GM12878 (cell line): ENCODE measurements around the gene FOSB. TPM values are rescaled to one million over a fixed set of nuclear protein-coding genes. Genes with fewer than 3 reads are reported as not detected.
A peak's percentile ranks its signal among the peaks of the same experiment; 100 is the strongest.

ENCODE experiments used
- ATAC-seq: fragments of 200-7000 bp; cut with Tn5 transposase; 3 replicates; pipeline ENCODE4 v1.9.1; 2020; ENCODE audit warnings: mild to moderate bottlenecking, moderate library complexity
- BruUV-seq: library from RNA; stranded (reverse); fragments of 400-500 nt; replicated peaks from 2 replicates; lab custom pipeline; 2021; lab: Mats Ljungman, UMichigan
- CTCF ChIA-PET: fragments of 300-600 bp; sonication (Branson Sonifier 250); formaldehyde crosslinking; extraction: SDS; loops from one replicate; lab custom pipeline; 2021; ENCODE audit warnings: inconsistent platforms; lab: Yijun Ruan, JAX
- POLR2A ChIA-PET: fragments of 350-600 bp; formaldehyde crosslinking; extraction: SDS; loops from one replicate; lab custom pipeline; 2021; ENCODE audit warnings: inconsistent platforms; lab: Charles Lee
- RAD21 ChIA-PET: fragments of 300-600 bp; sonication (Branson Sonifier 250); formaldehyde crosslinking; loops from one replicate; lab custom pipeline; 2023; ENCODE audit warnings: antibody characterized with exemption; ENCODE audit not compliant: unreplicated experiment; lab: Charles Lee
- SMC1A ChIA-PET: fragments of 300-600 bp; sonication (Branson Sonifier 250); formaldehyde crosslinking; loops from one replicate; lab custom pipeline; 2023; ENCODE audit not compliant: unreplicated experiment, uncharacterized antibody; lab: Charles Lee
- DNase-seq: peaks from one replicate; pipeline ENCODE4 v3.0.0-alpha.2; 2011; ENCODE audit warnings: low read depth, low spot score
- FAIRE-seq: peaks from 3 replicates; lab custom pipeline; 2011; peaks lifted over from hg19 to GRCh38; lab: Jason Lieb, UNC
- H2AFZ ChIP-seq: 2 replicates; pipeline ENCODE4 v1.6.0; 2011; ENCODE audit warnings: low read depth, low read length, control low read depth; ENCODE audit not compliant: control insufficient read depth
- H3K27ac ChIP-seq: 2 replicates; pipeline ENCODE4 v1.5.1; 2011; ENCODE audit warnings: control low read depth; ENCODE audit not compliant: control insufficient read depth, insufficient read depth
- H3K27me3 ChIP-seq, 2 experiments: replicated peaks in 1 of 2; 2 replicates each; pipeline versions ENCODE4 v1.6.0 to v1.6.1; 2011; ENCODE audit warnings: low read length in 1 of 2; ENCODE audit not compliant: control insufficient read depth in 2 of 2, insufficient read depth in 2 of 2
- H3K36me3 ChIP-seq, 2 experiments: 2 replicates each; pipeline ENCODE4 v1.5.1; 2011; ENCODE audit warnings: low read length in 1 of 2; ENCODE audit not compliant: control insufficient read depth in 2 of 2, insufficient read depth in 2 of 2
- H3K4me1 ChIP-seq: 2 replicates; pipeline ENCODE4 v1.6.1; 2011; ENCODE audit warnings: mild to moderate bottlenecking, low read length, moderate library complexity, mixed read lengths; ENCODE audit not compliant: control insufficient read depth, insufficient read depth
- H3K4me2 ChIP-seq: 2 replicates; pipeline ENCODE4 v1.6.0; 2011; ENCODE audit warnings: control low read depth; ENCODE audit not compliant: control insufficient read depth, insufficient read depth
- H3K4me3 ChIP-seq: fragments of 200-600 bp; sonication (generic); 2 replicates; pipeline ENCODE4 v1.5.1; 2016
- H3K79me2 ChIP-seq: 2 replicates; pipeline ENCODE4 v1.6.0; 2011; ENCODE audit warnings: low read length; ENCODE audit not compliant: control insufficient read depth, insufficient read depth
- H3K9ac ChIP-seq: 2 replicates; pipeline ENCODE4 v1.8.0; 2011; ENCODE audit warnings: low read length, control low read depth, mixed read lengths; ENCODE audit not compliant: control insufficient read depth, insufficient read depth
- H3K9me3 ChIP-seq: replicated peaks from 3 replicates; pipeline ENCODE4 v1.5.1; 2011; ENCODE audit warnings: mild to moderate bottlenecking, low read length; ENCODE audit not compliant: control insufficient read depth, insufficient read depth
- H4K20me1 ChIP-seq: 2 replicates; pipeline ENCODE4 v1.6.0; 2011; ENCODE audit not compliant: control insufficient read depth, insufficient read depth
- TBL1XR1 ChIP-seq: IDR thresholded peaks from 2 replicates; pipeline ENCODE4 v1.6.1; 2012; ENCODE audit warnings: low read depth, low read length, improper control_type of control experiment
- ZZZ3 ChIP-seq: IDR thresholded peaks from 2 replicates; pipeline ENCODE4 v1.6.1; 2011; ENCODE audit warnings: low read depth; ENCODE audit not compliant: control insufficient read depth, insufficient read length
- WGBS: methylation state at CpG from one replicate; pipeline ENCODE4 v1.1.6; 2016; ENCODE audit warnings: low lambda C conversion rate; ENCODE audit not compliant: insufficient replicate concordance, insufficient coverage; ENCODE audit errors: missing lambda C conversion rate; 5-methylcytosine and 5-hydroxymethylcytosine counted together
- in situ Hi-C: fragments of 300-500 bp; cut with MboI; formaldehyde crosslinking; loops from 9 replicates; pipeline ENCODE4 v1.14.3; 2018; ENCODE audit warnings: mixed read lengths
- intact Hi-C: fragments of 100-400 bp; cut with micrococcal nuclease; formaldehyde crosslinking; loops from one replicate; pipeline ENCODE4 v1.14.2; 2022; ENCODE audit not compliant: unreplicated experiment
- microRNA-seq: library from miRNA; unstranded; fragments of <30 nt; microRNA quantifications from one replicate; pipeline ENCODE4, GENCODE V29; 2018
- polyA plus RNA-seq, 11 experiments: library from polyadenylated mRNA; depleted of rRNA in 4 of 11; unstranded in 6 of 11; stranded (reverse) in 5 of 11; fragments of >200 nt; fragmentation: Nextera tagmentation in 4 of 11; fragmentation: Illumina TruSeq in 1 of 11; extraction: Ambion mirVana in 4 of 11; extraction: Trizol in 1 of 11; gene quantifications; 1 replicate in 1 of 11; 2 replicates in 10 of 11; pipeline versions ENCODE4 v1.2.1 to v1.2.3, GENCODE V29; 2011 to 2016; ENCODE audit warnings: inconsistent platforms in 2 of 11, missing spikeins in 2 of 11, low read depth in 1 of 11
- small RNA-seq: library from RNA; depleted of rRNA; stranded (forward); fragments of <200 nt; gene quantifications from one replicate; pipeline ENCODE3, GENCODE V24; 2014
- total RNA-seq, 4 experiments: library from RNA; depleted of rRNA in 3 of 4; stranded (reverse); fragments of >200 nt in 3 of 4; fragmentation: Illumina TruSeq in 1 of 4; extraction: Trizol in 1 of 4; gene quantifications; 2 replicates each; pipeline versions ENCODE4 v1.2.1 to v1.2.3, GENCODE V29; 2013 to 2021
- TF ChIP-seq, protein P1 (sequence below): IDR thresholded peaks from 2 replicates; pipeline ENCODE4 v1.6.1; 2011; ENCODE audit warnings: low read depth, low read length, improper control_type of control experiment, borderline replicate concordance
- TF ChIP-seq, protein P2 (sequence below): fragments of 450-650 bp; IDR thresholded peaks from 2 replicates; pipeline ENCODE4 v1.6.1; 2016; ENCODE audit warnings: mild to moderate bottlenecking

FOSB gene
- total and polyA plus RNA-seq, 10 of the 15 experiments (the other 5 are each of a cell fraction or from before 2014, with no cell fraction given) = 0.06 to 0.56 (median 0.26) TPM

DNA sequence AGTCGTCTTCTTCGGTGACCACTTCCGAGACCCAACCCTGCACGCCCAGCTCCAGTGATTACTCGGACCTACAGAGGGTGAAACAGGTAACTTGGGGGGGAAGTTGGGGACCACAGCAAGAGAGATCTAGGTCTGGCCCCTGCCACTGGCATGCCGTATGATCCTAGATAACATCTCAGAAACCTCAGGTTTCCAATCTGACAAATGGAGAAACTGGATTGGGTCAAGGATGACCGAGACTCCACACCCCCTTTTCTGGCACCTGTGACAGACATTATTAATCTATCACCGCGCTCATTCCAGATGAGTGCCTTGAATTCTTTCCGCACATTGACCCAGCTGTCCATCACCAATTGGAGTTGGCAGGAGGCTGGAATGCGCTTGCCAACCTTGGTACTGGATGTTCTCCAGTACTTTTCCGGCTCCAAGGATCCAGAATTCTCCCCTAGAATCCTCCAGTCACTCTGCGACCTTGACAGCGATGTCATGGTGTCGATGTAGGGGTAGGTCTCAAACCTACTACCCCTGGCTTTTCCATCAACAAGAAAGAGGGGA is 56.9 kb downstream of the FOSB start:
- Histone ChIP-seq H3K4me2 (no peak overlapping the region), H3K9me3 (no peaks in the 10 kb centered on the region), H3K27ac (no peak overlapping the region), H3K27me3 (no peaks in the 10 kb centered on the region), H3K9ac (no peak overlapping the region), H4K20me1 (peaks cover 5% of the 10 kb centered on the region), H3K79me2 (no peaks in the 10 kb centered on the region), H3K4me3 (no peak overlapping the region), H3K4me1 (peaks cover 10% of the 10 kb centered on the region; the same call in 1 of the 2 replicates), H3K36me3 (peaks cover 34 to 39% of the 10 kb centered on the region in 2 experiments), H2AFZ (no peak overlapping the region)
- no peak for FAIRE-seq
- intact Hi-C loops = loop anchor here (5.0 kb wide), 1 partner anchor 38 kb away; no protein-coding TSS in a partner anchor
- ATAC-seq = no peak
- TF ChIP-seq, protein P1, sequence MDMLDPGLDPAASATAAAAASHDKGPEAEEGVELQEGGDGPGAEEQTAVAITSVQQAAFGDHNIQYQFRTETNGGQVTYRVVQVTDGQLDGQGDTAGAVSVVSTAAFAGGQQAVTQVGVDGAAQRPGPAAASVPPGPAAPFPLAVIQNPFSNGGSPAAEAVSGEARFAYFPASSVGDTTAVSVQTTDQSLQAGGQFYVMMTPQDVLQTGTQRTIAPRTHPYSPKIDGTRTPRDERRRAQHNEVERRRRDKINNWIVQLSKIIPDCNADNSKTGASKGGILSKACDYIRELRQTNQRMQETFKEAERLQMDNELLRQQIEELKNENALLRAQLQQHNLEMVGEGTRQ = no peak
- TF ChIP-seq, protein P2, sequence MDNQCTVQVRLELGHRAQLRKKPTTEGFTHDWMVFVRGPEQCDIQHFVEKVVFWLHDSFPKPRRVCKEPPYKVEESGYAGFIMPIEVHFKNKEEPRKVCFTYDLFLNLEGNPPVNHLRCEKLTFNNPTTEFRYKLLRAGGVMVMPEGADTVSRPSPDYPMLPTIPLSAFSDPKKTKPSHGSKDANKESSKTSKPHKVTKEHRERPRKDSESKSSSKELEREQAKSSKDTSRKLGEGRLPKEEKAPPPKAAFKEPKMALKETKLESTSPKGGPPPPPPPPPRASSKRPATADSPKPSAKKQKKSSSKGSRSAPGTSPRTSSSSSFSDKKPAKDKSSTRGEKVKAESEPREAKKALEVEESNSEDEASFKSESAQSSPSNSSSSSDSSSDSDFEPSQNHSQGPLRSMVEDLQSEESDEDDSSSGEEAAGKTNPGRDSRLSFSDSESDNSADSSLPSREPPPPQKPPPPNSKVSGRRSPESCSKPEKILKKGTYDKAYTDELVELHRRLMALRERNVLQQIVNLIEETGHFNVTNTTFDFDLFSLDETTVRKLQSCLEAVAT = peak; percentile 68
- no peak for TF ChIP-seq TBL1XR1
- no peak for TF ChIP-seq ZZZ3
- RAD21 ChIA-PET = interaction anchor here (0.9 kb wide), 1 partner anchor 46 kb away, joined by 3 read pairs; no protein-coding TSS in a partner anchor
- CTCF ChIA-PET = interaction anchor here (0.8 to 3.0 kb wide), 4 partner anchors 33 to 119 kb away, joined by 4 to 11 read pairs (median 5); no protein-coding TSS in a partner anchor
- SMC1A ChIA-PET = interaction anchor here (0.9 to 1.1 kb wide), 2 partner anchors 12 to 33 kb away, joined by 3 read pairs; no protein-coding TSS in a partner anchor
- no peak for DNase-seq
- in situ Hi-C loops = loop anchor here (10.0 kb wide), 1 partner anchor 120 kb away; no protein-coding TSS in a partner anchor
- BruUV-seq = no TSS peak
- POLR2A ChIA-PET = interaction anchor here (0.6 kb wide), 1 partner anchor 114 kb away, joined by 3 read pairs; the partner anchor contains the start of gene EML2
- WGBS = 95% methylated on average over 15 of the region's 15 CpGs

Small RNA genes within 50 kb of the gene (microRNA-seq; reads per million reads assigned to microRNA genes)
- gene MIR6088 = not detected

Small RNA genes within 50 kb of the gene (small RNA-seq; reads per million reads assigned to genes)
- gene MIR6088 = not detected

Other genes starting within 250 kb of the FOSB start
Only the 7 nearest of the 17 such genes appear.
- 16.9 and 18.8 TPM in 2 replicates for gene ERCC2, start 97.4 kb upstream of the FOSB start, total RNA-seq (2014; rRNA removed)
- gene ERCC2, start 97.4 kb upstream of the FOSB start, total RNA-seq (2014; rRNA removed; fragmentation: Illumina TruSeq; extraction: Trizol) = 7.5 and 7.7 TPM in 2 replicates
- 38.7 and 40.1 TPM in 2 replicates for gene ERCC2, start 97.4 kb upstream of the FOSB start, total RNA-seq (2021)
- gene ERCC2, start 97.4 kb upstream of the FOSB start, polyA plus RNA-seq (2011; rRNA removed) = 7.4 and 27.2 TPM in 2 replicates
- 7.6 and 20.5 TPM in 2 replicates for gene ERCC2, start 97.4 kb upstream of the FOSB start, polyA plus RNA-seq (2014; fragmentation: Illumina TruSeq; extraction: Trizol)
- 1 to 10 TPM; 1.3 to 2.4 TPM for gene ERCC2, start 97.4 kb upstream of the FOSB start, polyA plus RNA-seq (2014; fragmentation: Nextera tagmentation; extraction: Ambion mirVana)
- gene ERCC2, start 97.4 kb upstream of the FOSB start, polyA plus RNA-seq (2014; rRNA removed) = 20.6 and 24.9 TPM in 2 replicates
- 10 to 100 TPM in 1 of 2 experiments, 1 to 10 TPM in 1; 9.8 to 12.5 TPM for gene ERCC2, start 97.4 kb upstream of the FOSB start, polyA plus RNA-seq (2016; fragmentation: Nextera tagmentation; extraction: Ambion mirVana)
- gene PPP1R13L, start 62.9 kb upstream of the FOSB start, total RNA-seq (2014; rRNA removed) = 1.8 and 2.5 TPM in 2 replicates
- 1.2 and 1.3 TPM in 2 replicates for gene PPP1R13L, start 62.9 kb upstream of the FOSB start, total RNA-seq (2014; rRNA removed; fragmentation: Illumina TruSeq; extraction: Trizol)
- gene PPP1R13L, start 62.9 kb upstream of the FOSB start, total RNA-seq (2021) = 10.0 and 11.0 TPM in 2 replicates
- 2.3 and 2.4 TPM in 2 replicates for gene PPP1R13L, start 62.9 kb upstream of the FOSB start, polyA plus RNA-seq (2011; rRNA removed)
- 3.0 and 3.3 TPM in 2 replicates for gene PPP1R13L, start 62.9 kb upstream of the FOSB start, polyA plus RNA-seq (2014; fragmentation: Illumina TruSeq; extraction: Trizol)
- 1 to 10 TPM in 1 of 2 experiments, under 1 TPM in 1; 0.40 to 1.9 TPM for gene PPP1R13L, start 62.9 kb upstream of the FOSB start, polyA plus RNA-seq (2014; fragmentation: Nextera tagmentation; extraction: Ambion mirVana)
- gene PPP1R13L, start 62.9 kb upstream of the FOSB start, polyA plus RNA-seq (2014; rRNA removed) = 4.4 and 4.7 TPM in 2 replicates
- gene PPP1R13L, start 62.9 kb upstream of the FOSB start, polyA plus RNA-seq (2016; fragmentation: Nextera tagmentation; extraction: Ambion mirVana) = 1 to 10 TPM; 2.4 to 2.6 TPM
- 18.4 and 30.9 TPM in 2 replicates for gene POLR1G, start 61.4 kb upstream of the FOSB start, total RNA-seq (2014; rRNA removed)
- 19.5 and 23.2 TPM in 2 replicates for gene POLR1G, start 61.4 kb upstream of the FOSB start, total RNA-seq (2014; rRNA removed; fragmentation: Illumina TruSeq; extraction: Trizol)
- 18.8 TPM in 2 replicates for gene POLR1G, start 61.4 kb upstream of the FOSB start, total RNA-seq (2021)
- 3.1 and 5.0 TPM in 2 replicates for gene POLR1G, start 61.4 kb upstream of the FOSB start, polyA plus RNA-seq (2011; rRNA removed)
- 13.3 and 22.1 TPM in 2 replicates for gene POLR1G, start 61.4 kb upstream of the FOSB start, polyA plus RNA-seq (2014; fragmentation: Illumina TruSeq; extraction: Trizol)
- gene POLR1G, start 61.4 kb upstream of the FOSB start, polyA plus RNA-seq (2014; fragmentation: Nextera tagmentation; extraction: Ambion mirVana) = 1 to 10 TPM; 2.0 to 5.4 TPM
- 17.4 and 24.4 TPM in 2 replicates for gene POLR1G, start 61.4 kb upstream of the FOSB start, polyA plus RNA-seq (2014; rRNA removed)
- 10 to 100 TPM; 23.2 to 24.3 TPM for gene POLR1G, start 61.4 kb upstream of the FOSB start, polyA plus RNA-seq (2016; fragmentation: Nextera tagmentation; extraction: Ambion mirVana)
- gene ERCC1, start 44.1 kb upstream of the FOSB start, total RNA-seq (2014; rRNA removed) = 74.7 and 82.6 TPM in 2 replicates
- 45.4 and 57.2 TPM in 2 replicates for gene ERCC1, start 44.1 kb upstream of the FOSB start, total RNA-seq (2014; rRNA removed; fragmentation: Illumina TruSeq; extraction: Trizol)
- gene ERCC1, start 44.1 kb upstream of the FOSB start, total RNA-seq (2021) = 70.1 and 75.3 TPM in 2 replicates
- gene ERCC1, start 44.1 kb upstream of the FOSB start, polyA plus RNA-seq (2011; rRNA removed) = 36.8 and 65.0 TPM in 2 replicates
- gene ERCC1, start 44.1 kb upstream of the FOSB start, polyA plus RNA-seq (2014; fragmentation: Illumina TruSeq; extraction: Trizol) = 23.1 and 52.0 TPM in 2 replicates
- gene ERCC1, start 44.1 kb upstream of the FOSB start, polyA plus RNA-seq (2014; fragmentation: Nextera tagmentation; extraction: Ambion mirVana) = 10 to 100 TPM; 14.7 to 36.8 TPM
- 104 and 113 TPM in 2 replicates for gene ERCC1, start 44.1 kb upstream of the FOSB start, polyA plus RNA-seq (2014; rRNA removed)
- 10 to 100 TPM; 54.2 to 66.8 TPM for gene ERCC1, start 44.1 kb upstream of the FOSB start, polyA plus RNA-seq (2016; fragmentation: Nextera tagmentation; extraction: Ambion mirVana)
- 4.0 and 5.2 TPM in 2 replicates for gene RTN2, start 29.1 kb downstream of the FOSB start, total RNA-seq (2014; rRNA removed)
- gene RTN2, start 29.1 kb downstream of the FOSB start, total RNA-seq (2014; rRNA removed; fragmentation: Illumina TruSeq; extraction: Trizol) = 3.4 and 4.2 TPM in 2 replicates
- gene RTN2, start 29.1 kb downstream of the FOSB start, total RNA-seq (2021) = 9.7 and 11.6 TPM in 2 replicates
- 1.1 and 2.6 TPM in 2 replicates for gene RTN2, start 29.1 kb downstream of the FOSB start, polyA plus RNA-seq (2011; rRNA removed)
- gene RTN2, start 29.1 kb downstream of the FOSB start, polyA plus RNA-seq (2014; fragmentation: Illumina TruSeq; extraction: Trizol) = 5.5 and 5.9 TPM in 2 replicates
- under 1 TPM; 0.32 to 0.42 TPM for gene RTN2, start 29.1 kb downstream of the FOSB start, polyA plus RNA-seq (2014; fragmentation: Nextera tagmentation; extraction: Ambion mirVana)
- gene RTN2, start 29.1 kb downstream of the FOSB start, polyA plus RNA-seq (2014; rRNA removed) = 10.3 and 11.0 TPM in 2 replicates
- 1 to 10 TPM; 4.8 to 4.9 TPM for gene RTN2, start 29.1 kb downstream of the FOSB start, polyA plus RNA-seq (2016; fragmentation: Nextera tagmentation; extraction: Ambion mirVana)
- gene PPM1N, start 30.4 kb downstream of the FOSB start, total RNA-seq (2014; rRNA removed) = 3.4 and 4.1 TPM in 2 replicates
- 2.9 and 4.0 TPM in 2 replicates for gene PPM1N, start 30.4 kb downstream of the FOSB start, total RNA-seq (2014; rRNA removed; fragmentation: Illumina TruSeq; extraction: Trizol)
- 3.5 and 4.1 TPM in 2 replicates for gene PPM1N, start 30.4 kb downstream of the FOSB start, total RNA-seq (2021)
- 1.6 and 1.7 TPM in 2 replicates for gene PPM1N, start 30.4 kb downstream of the FOSB start, polyA plus RNA-seq (2011; rRNA removed)
- 3.6 and 5.4 TPM in 2 replicates for gene PPM1N, start 30.4 kb downstream of the FOSB start, polyA plus RNA-seq (2014; fragmentation: Illumina TruSeq; extraction: Trizol)
- gene PPM1N, start 30.4 kb downstream of the FOSB start, polyA plus RNA-seq (2014; fragmentation: Nextera tagmentation; extraction: Ambion mirVana) = 1 to 10 TPM; 4.6 to 4.7 TPM
- 5.3 and 5.4 TPM in 2 replicates for gene PPM1N, start 30.4 kb downstream of the FOSB start, polyA plus RNA-seq (2014; rRNA removed)
- gene PPM1N, start 30.4 kb downstream of the FOSB start, polyA plus RNA-seq (2016; fragmentation: Nextera tagmentation; extraction: Ambion mirVana) = 1 to 10 TPM; 2.6 to 3.2 TPM
- gene VASP, start 39.5 kb downstream of the FOSB start, total RNA-seq (2014; rRNA removed) = 220 and 298 TPM in 2 replicates
- gene VASP, start 39.5 kb downstream of the FOSB start, total RNA-seq (2014; rRNA removed; fragmentation: Illumina TruSeq; extraction: Trizol) = 84.2 and 95.6 TPM in 2 replicates
- gene VASP, start 39.5 kb downstream of the FOSB start, total RNA-seq (2021) = 217 and 228 TPM in 2 replicates
- gene VASP, start 39.5 kb downstream of the FOSB start, polyA plus RNA-seq (2011; rRNA removed) = 59.1 and 74.0 TPM in 2 replicates
- gene VASP, start 39.5 kb downstream of the FOSB start, polyA plus RNA-seq (2014; fragmentation: Illumina TruSeq; extraction: Trizol) = 98.4 and 139 TPM in 2 replicates
- 10 to 100 TPM; 19.5 to 27.5 TPM for gene VASP, start 39.5 kb downstream of the FOSB start, polyA plus RNA-seq (2014; fragmentation: Nextera tagmentation; extraction: Ambion mirVana)
- gene VASP, start 39.5 kb downstream of the FOSB start, polyA plus RNA-seq (2014; rRNA removed) = 188 and 276 TPM in 2 replicates
- gene VASP, start 39.5 kb downstream of the FOSB start, polyA plus RNA-seq (2016; fragmentation: Nextera tagmentation; extraction: Ambion mirVana) = 10 to 100 TPM; 39.8 to 50.4 TPM